ENCODE measurements around the gene CRELD2.

GRCh38 chr22:49938565-49939136 is 20.2 kb downstream of the CRELD2 start:
- TF ChIP-seq CTCF (IDR thresholded peaks at IDR 0.05) (no peak), POLR2A (IDR thresholded peaks at IDR 0.05; ENCODE audit: low read depth) (no peak), POLR2AphosphoS5 (IDR thresholded peaks at IDR 0.05) (no peak), EP300 (IDR thresholded peaks at IDR 0.05) (no peak)
